ENCODE data around the gene CDC6.
"Not testable (repeated sequence)": the region's sequence is repeated elsewhere in the genome, so short reads cannot be mapped to it uniquely, and the experiment has no call there.

Gene CDC6

GRCh38 chr17:40298726-40299125 is 11.0 kb downstream of the CDC6 start:
- Histone ChIP-seq H3K9me3 (ENCODE audit: control insufficient read depth, insufficient read depth, low read length) (no peaks in the 10 kb centered on the region), H3K4me1 (ENCODE audit: insufficient read depth, low read length) (peaks cover 6% of the 10 kb centered on the region; the same call in 1 of the 2 replicates), H3K9ac (ENCODE audit: low read depth, low read length) (no peak overlapping the region), H3K36me3 (ENCODE audit: insufficient read depth, low read length) (peaks cover 24% of the 10 kb centered on the region)

- peaks cover 23% of the 10 kb centered on the region for H3K36me3 ChIP-seq (ENCODE audit: insufficient read depth, low read length)
- not testable (repeated sequence) for H3K9ac ChIP-seq (ENCODE audit: low read depth, low read length); H3K4me1 ChIP-seq (ENCODE audit: insufficient read depth, low read length); H3K9me3 ChIP-seq (ENCODE audit: control insufficient read depth, insufficient read depth, low read length)
Measured at GRCh38 chr17:40299159-40299757, 11.6 kb downstream of the CDC6 start.

- Histone ChIP-seq H3K9ac (ENCODE audit: low read depth, low read length) (no peak overlapping the region), H3K4me1 (ENCODE audit: insufficient read depth, low read length) (peaks cover 2% of the 10 kb centered on the region), H3K9me3 (ENCODE audit: control insufficient read depth, insufficient read depth, low read length) (no peaks in the 10 kb centered on the region), H3K36me3 (ENCODE audit: insufficient read depth, low read length) (peaks cover 22% of the 10 kb centered on the region)
Measured at GRCh38 chr17:40301315-40301714, 13.6 kb downstream of the CDC6 start.

- peaks cover 16% of the 10 kb centered on the region for H3K36me3 ChIP-seq (ENCODE audit: insufficient read depth, low read length)
- no peak overlapping the region for H3K9ac ChIP-seq (ENCODE audit: low read depth, low read length)
- H3K9me3 ChIP-seq (ENCODE audit: control insufficient read depth, insufficient read depth, low read length): no peaks in the 10 kb centered on the region
- peaks cover 20% of the 10 kb centered on the region for H3K4me1 ChIP-seq (ENCODE audit: insufficient read depth, low read length)
Measured at GRCh38 chr17:40303009-40303657, 15.5 kb downstream of the CDC6 start.

- H3K9me3 ChIP-seq (ENCODE audit: control insufficient read depth, insufficient read depth, low read length): no peaks in the 10 kb centered on the region
- peaks cover 16% of the 10 kb centered on the region for H3K36me3 ChIP-seq (ENCODE audit: insufficient read depth, low read length)
- no peak overlapping the region for H3K9ac ChIP-seq (ENCODE audit: low read depth, low read length)
- peaks cover 25% of the 10 kb centered on the region for H3K4me1 ChIP-seq (ENCODE audit: insufficient read depth, low read length)
Measured at GRCh38 chr17:40303708-40304551, 16.3 kb downstream of the CDC6 start.

GRCh38 chr17:40304552-40304863 is 16.8 kb downstream of the CDC6 start:
- not testable (repeated sequence) for H3K9me3 ChIP-seq (ENCODE audit: control insufficient read depth, insufficient read depth, low read length); H3K9ac ChIP-seq (ENCODE audit: low read depth, low read length)
- H3K4me1 ChIP-seq (ENCODE audit: insufficient read depth, low read length): peaks cover 26% of the 10 kb centered on the region
- H3K36me3 ChIP-seq (ENCODE audit: insufficient read depth, low read length): peaks cover 16% of the 10 kb centered on the region

- H3K9ac ChIP-seq (ENCODE audit: low read depth, low read length); H3K9me3 ChIP-seq (ENCODE audit: control insufficient read depth, insufficient read depth, low read length): not testable (repeated sequence)
- peaks cover 16% of the 10 kb centered on the region for H3K36me3 ChIP-seq (ENCODE audit: insufficient read depth, low read length)
- peaks cover 28% of the 10 kb centered on the region for H3K4me1 ChIP-seq (ENCODE audit: insufficient read depth, low read length)
Measured at GRCh38 chr17:40304866-40305265, 17.2 kb downstream of the CDC6 start.

- H3K36me3 ChIP-seq (ENCODE audit: insufficient read depth, low read length): peaks cover 12% of the 10 kb centered on the region
- H3K4me1 ChIP-seq (ENCODE audit: insufficient read depth, low read length): peaks cover 28% of the 10 kb centered on the region
- no peak overlapping the region for H3K9ac ChIP-seq (ENCODE audit: low read depth, low read length)
- H3K9me3 ChIP-seq (ENCODE audit: control insufficient read depth, insufficient read depth, low read length): no peaks in the 10 kb centered on the region
Measured at GRCh38 chr17:40306395-40306794, 18.7 kb downstream of the CDC6 start.

- no peak overlapping the region for H3K9ac ChIP-seq (ENCODE audit: low read depth, low read length)
- peaks cover 12% of the 10 kb centered on the region for H3K36me3 ChIP-seq (ENCODE audit: insufficient read depth, low read length)
- H3K4me1 ChIP-seq (ENCODE audit: insufficient read depth, low read length): peaks cover 28% of the 10 kb centered on the region
- H3K9me3 ChIP-seq (ENCODE audit: control insufficient read depth, insufficient read depth, low read length): no peaks in the 10 kb centered on the region
Measured at GRCh38 chr17:40307001-40307730, 19.5 kb downstream of the CDC6 start.

GRCh38 chr17:40307740-40308239 is 20.1 kb downstream of the CDC6 start:
- Histone ChIP-seq H3K9ac (ENCODE audit: low read depth, low read length) (no peak overlapping the region), H3K9me3 (ENCODE audit: control insufficient read depth, insufficient read depth, low read length) (no peaks in the 10 kb centered on the region), H3K4me1 (ENCODE audit: insufficient read depth, low read length) (peaks cover 28% of the 10 kb centered on the region), H3K36me3 (ENCODE audit: insufficient read depth, low read length) (peaks cover 12% of the 10 kb centered on the region)

- no peaks in the 10 kb centered on the region for H3K9me3 ChIP-seq (ENCODE audit: control insufficient read depth, insufficient read depth, low read length)
- H3K4me1 ChIP-seq (ENCODE audit: insufficient read depth, low read length): peaks cover 32% of the 10 kb centered on the region
- peak within 1 kb of the TSS; percentile 80 for H3K9ac ChIP-seq (ENCODE audit: low read depth, low read length)
- H3K36me3 ChIP-seq (ENCODE audit: insufficient read depth, low read length): peaks cover 2% of the 10 kb centered on the region; the same call in 1 of the 2 replicates
Measured at GRCh38 chr17:40309031-40309948, 21.6 kb downstream of the CDC6 start, which contains the start of gene RARA. TSS of gene RARA (plus strand) at chr17:40309180. CDS start at chr17:40331219, 22,039 bp downstream.

GRCh38 chr17:40309949-40310510 is 22.4 kb downstream of the CDC6 start:
- H3K4me1 ChIP-seq (ENCODE audit: insufficient read depth, low read length): peaks cover 32% of the 10 kb centered on the region
- no peak overlapping the region for H3K9ac ChIP-seq (ENCODE audit: low read depth, low read length)
- no peaks in the 10 kb centered on the region for H3K9me3 ChIP-seq (ENCODE audit: control insufficient read depth, insufficient read depth, low read length)

GRCh38 chr17:40310882-40311391 is 23.3 kb downstream of the CDC6 start:
- Histone ChIP-seq H3K4me1 (ENCODE audit: insufficient read depth, low read length) (peaks cover 38% of the 10 kb centered on the region), H3K9ac (ENCODE audit: low read depth, low read length) (no peak overlapping the region), H3K9me3 (ENCODE audit: control insufficient read depth, insufficient read depth, low read length) (no peaks in the 10 kb centered on the region), H3K36me3 (ENCODE audit: insufficient read depth, low read length) (no peaks in the 10 kb centered on the region)

More at GRCh38 chr17:40309949-40310510, 22.4 kb downstream of the CDC6 start:
- no peaks in the 10 kb centered on the region for H3K36me3 ChIP-seq (ENCODE audit: insufficient read depth, low read length)

Data from ES-I3 (cell line).